SK-N-SH (cell line): Measurements from ENCODE around the gene FGD3. TPM values are rescaled to one million over a fixed set of nuclear protein-coding genes. Genes with fewer than 3 reads are reported as not detected.

Source experiments
- CTCF ChIA-PET: fragments of 300-600, 350-600 bp; formaldehyde crosslinking; extraction: SDS; loops from one replicate; lab custom pipeline; 2021; lab: Yijun Ruan, JAX
- POLR2A ChIA-PET: fragments of 350-600 bp; sonication (Branson Sonifier 250); formaldehyde crosslinking; extraction: SDS; loops from one replicate; lab custom pipeline; 2020; ENCODE audit warnings: antibody characterized with exemption, inconsistent platforms; lab: Yijun Ruan, JAX
- DNase-seq: peaks from one replicate; pipeline ENCODE4 v3.0.0; 2012
- H2AFZ ChIP-seq: fragments of 200-600 bp; sonication (generic); 2 replicates; pipeline ENCODE4 v1.8.1; 2016; ENCODE audit warnings: antibody characterized with exemption, mild to moderate bottlenecking, low read depth
- H3F3A ChIP-seq: fragments of 200-600 bp; sonication (generic); replicated peaks from 2 replicates; pipeline ENCODE3; 2016; ENCODE audit warnings: antibody characterized with exemption, mild to moderate bottlenecking; ENCODE audit not compliant: insufficient read depth
- H3K27ac ChIP-seq, 2 experiments: fragments of 200-500 bp in 1 of 2; fragments of 200-600 bp in 1 of 2; sonication (Bioruptor generic) in 1 of 2; sonication (generic), shearing (Covaris generic) in 1 of 2; 2 replicates each; pipeline versions ENCODE4 v1.5.1 to v1.6.1; 2014 to 2016; ENCODE audit warnings: low read depth in 2 of 2, inconsistent platforms in 1 of 2, low read length in 1 of 2, mild to moderate bottlenecking in 1 of 2, mixed read lengths in 1 of 2
- H3K27me3 ChIP-seq: fragments of 200-600 bp; sonication (generic), shearing (Covaris generic); 2 replicates; pipeline ENCODE4 v1.6.1; 2016; ENCODE audit warnings: mixed run types; ENCODE audit not compliant: insufficient read depth
- H3K36me3 ChIP-seq, 2 experiments: fragments of 200-500 bp in 1 of 2; fragments of 200-600 bp in 1 of 2; sonication (Bioruptor generic) in 1 of 2; sonication (generic) in 1 of 2; replicated peaks in 1 of 2; 2 replicates each; pipeline versions ENCODE3 to v1.5.1; 2014 to 2016; ENCODE audit warnings: low read length in 1 of 2, mild to moderate bottlenecking in 1 of 2; ENCODE audit not compliant: insufficient read depth in 2 of 2, control insufficient read depth in 1 of 2
- H3K4me1 ChIP-seq, 2 experiments: fragments of 200-500 bp in 1 of 2; fragments of 200-600 bp in 1 of 2; sonication (Bioruptor generic) in 1 of 2; sonication (generic), shearing (Covaris generic) in 1 of 2; 2 replicates each; pipeline versions ENCODE4 v1.5.1 to v1.6.1; 2014 to 2016; ENCODE audit warnings: low read depth in 1 of 2, low read length in 1 of 2, mixed run types in 1 of 2; ENCODE audit not compliant: insufficient read depth in 2 of 2, control insufficient read depth in 1 of 2
- H3K4me2 ChIP-seq: fragments of 200-600 bp; sonication (generic), shearing (Covaris generic); 2 replicates; pipeline ENCODE4 v1.6.1; 2017; ENCODE audit warnings: mixed run types
- H3K4me3 ChIP-seq, 2 experiments: fragments of 200-500 bp in 1 of 2; fragments of 200-600 bp in 1 of 2; sonication (Bioruptor generic) in 1 of 2; sonication (generic), shearing (Covaris generic) in 1 of 2; 2 replicates each; pipeline versions ENCODE4 v1.5.1 to v1.8.1; 2014 to 2016; ENCODE audit warnings: low read depth in 2 of 2, inconsistent platforms in 1 of 2, low read length in 1 of 2, mild to moderate bottlenecking in 1 of 2, mixed read lengths in 1 of 2, moderate library complexity in 1 of 2
- H3K79me2 ChIP-seq: fragments of 200-600 bp; sonication (generic); 2 replicates; pipeline ENCODE4 v1.8.1; 2017; ENCODE audit warnings: mild to moderate bottlenecking; ENCODE audit not compliant: insufficient read depth
- H3K9ac ChIP-seq: fragments of 200-600 bp; sonication (generic); 2 replicates; pipeline ENCODE4 v1.6.1; 2017; ENCODE audit warnings: mixed run types
- H3K9me2 ChIP-seq: fragments of 200-600 bp; sonication (generic); 2 replicates; pipeline ENCODE4 v1.6.1; 2017; ENCODE audit warnings: mixed run types
- H3K9me3 ChIP-seq: fragments of 200-600 bp; sonication (generic); 2 replicates; pipeline ENCODE4 v1.6.1; 2017; ENCODE audit warnings: mixed run types, mild to moderate bottlenecking, moderate library complexity
- H4K20me1 ChIP-seq: fragments of 200-600 bp; sonication (generic); 2 replicates; pipeline ENCODE4 v1.6.1; 2017; ENCODE audit warnings: mild to moderate bottlenecking, mixed run types; ENCODE audit not compliant: insufficient read depth
- CHD2 ChIP-seq: fragments of 150-350 bp; IDR thresholded peaks from 2 replicates; pipeline ENCODE4 v1.6.1; 2018; ENCODE audit warnings: low read length; ENCODE audit not compliant: partially characterized antibody
- ELF1 ChIP-seq: IDR thresholded peaks from 2 replicates; pipeline ENCODE4 v1.4.0; 2012
- FOXJ3 ChIP-seq: sonication (generic); formaldehyde crosslinking; IDR thresholded peaks from 2 replicates; pipeline ENCODE4 v1.5.1; 2020; ENCODE audit warnings: mild to moderate bottlenecking, missing genetic modification reagents
- FOXM1 ChIP-seq: IDR thresholded peaks from 2 replicates; pipeline ENCODE4 v1.4.0; 2012; ENCODE audit warnings: low read depth, mild to moderate bottlenecking
- JUND ChIP-seq: IDR thresholded peaks from 2 replicates; pipeline ENCODE4 v1.4.0; 2012
- MXI1 ChIP-seq: IDR thresholded peaks from 2 replicates; pipeline ENCODE4 v1.6.1; 2012; ENCODE audit warnings: mild to moderate bottlenecking, low read depth, low read length, improper control_type of control experiment
- NFIC ChIP-seq: IDR thresholded peaks from 2 replicates; pipeline ENCODE4 v1.4.0; 2012; ENCODE audit warnings: borderline replicate concordance
- RAD21 ChIP-seq: IDR thresholded peaks from 2 replicates; pipeline ENCODE4 v1.6.1; 2012; ENCODE audit warnings: mild to moderate bottlenecking, low read length
- RFX5 ChIP-seq: IDR thresholded peaks from 2 replicates; pipeline ENCODE4 v1.6.1; 2012; ENCODE audit warnings: mild to moderate bottlenecking, improper control_type of control experiment, low read length
- SIN3A ChIP-seq: IDR thresholded peaks from 2 replicates; pipeline ENCODE4 v1.6.1; 2012; ENCODE audit warnings: low read depth, mild to moderate bottlenecking, low read length, moderate library complexity, borderline replicate concordance
- SMC3 ChIP-seq: IDR thresholded peaks from 2 replicates; pipeline ENCODE4 v1.6.1; 2012; ENCODE audit warnings: low read depth, low read length, improper control_type of control experiment
- TAF1 ChIP-seq: IDR thresholded peaks from 2 replicates; pipeline ENCODE4 v1.6.1; 2012; ENCODE audit warnings: low read depth, mild to moderate bottlenecking, low read length, moderate library complexity, borderline replicate concordance
- TCF12 ChIP-seq: IDR thresholded peaks from 2 replicates; pipeline ENCODE4 v1.4.0; 2012
- TEAD4 ChIP-seq: IDR thresholded peaks from 2 replicates; pipeline ENCODE4 v1.4.0; 2012; ENCODE audit warnings: mild to moderate bottlenecking, borderline replicate concordance; ENCODE audit not compliant: insufficient read depth
- YY1 ChIP-seq: IDR thresholded peaks from 2 replicates; pipeline ENCODE4 v1.4.0; 2012; ENCODE audit warnings: low read depth, mild to moderate bottlenecking
- WGBS: methylation state at CpG from one replicate; pipeline ENCODE4 v1.1.6; 2017; ENCODE audit warnings: low lambda C conversion rate; 5-methylcytosine and 5-hydroxymethylcytosine counted together
- polyA plus RNA-seq, 3 experiments: library from polyadenylated mRNA; depleted of rRNA; stranded (reverse); fragments of >200 nt; gene quantifications; 2 replicates each; pipeline ENCODE4 v1.2.3, GENCODE V29; 2012
- TF ChIP-seq, protein P1 (sequence below): fragments of 200-600 bp; sonication (generic); IDR thresholded peaks from 2 replicates; pipeline ENCODE4 v1.6.1; 2017; ENCODE audit warnings: antibody characterized with exemption, mild to moderate bottlenecking, moderate library complexity
- TF ChIP-seq, protein P2 (sequence below): IDR thresholded peaks from 2 replicates; pipeline ENCODE4; 2012
- TF ChIP-seq, protein P3 (sequence below): IDR thresholded peaks from 2 replicates; pipeline ENCODE4 v1.4.0; 2012; ENCODE audit warnings: low read depth
- TF ChIP-seq, protein P4 (sequence below): IDR thresholded peaks from 2 replicates; pipeline ENCODE4 v1.4.0; 2012; ENCODE audit warnings: low read depth, borderline replicate concordance

Gene FGD3
- polyA plus RNA-seq, 1 of the 3 experiments (the other 2 are of a cell fraction), result not detected

DNA sequence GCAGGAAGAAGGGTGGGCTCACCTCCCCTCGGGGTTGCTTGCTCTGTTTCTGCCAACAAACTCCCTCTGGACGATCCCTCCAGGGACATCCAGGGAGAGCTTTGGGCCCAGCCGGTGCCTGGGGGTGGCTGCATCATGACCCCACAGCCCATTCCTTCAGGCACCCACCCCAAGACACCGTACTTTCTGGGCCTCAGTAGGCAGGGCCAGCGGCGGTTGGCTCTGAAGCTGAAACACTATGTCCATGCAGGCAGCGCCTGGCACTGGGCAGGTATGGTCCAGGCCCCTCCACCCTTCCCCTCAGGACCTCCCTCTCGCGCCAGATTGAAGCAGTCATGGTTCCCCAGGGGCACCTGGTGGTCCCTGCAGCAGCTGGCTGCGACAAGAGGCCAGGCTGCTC, 92.7 kb downstream of the FGD3 start:
- 56% methylated on average over 6 of the region's 10 CpGs for WGBS
- Histone ChIP-seq H4K20me1 (no peaks in the 10 kb centered on the region), H3F3A (no peaks in the 10 kb centered on the region), H3K4me2 (no peak overlapping the region), H3K9ac (no peak overlapping the region), H3K4me1 (peaks cover 0 to 2% of the 10 kb centered on the region in 2 experiments; a peak in 1 of 4 replicates), H3K27me3 (no peaks in the 10 kb centered on the region), H3K9me3 (no peaks in the 10 kb centered on the region), H3K79me2 (no peaks in the 10 kb centered on the region), H3K36me3 (no peaks in the 10 kb centered on the region), H3K9me2 (no peaks in the 10 kb centered on the region), H2AFZ (no peak overlapping the region), H3K27ac (no peak overlapping the region), H3K4me3 (no peak overlapping the region)
- ChIA-PET POLR2A (no interaction called here), CTCF (no interaction called here)
- DNase-seq, result no peak
- TF ChIP-seq MXI1 (no peak), CHD2 (no peak), TCF12 (no peak), JUND (no peak), RAD21 (no peak), YY1 (no peak), SMC3 (no peak), RFX5 (no peak), SIN3A (no peak), FOXJ3 (no peak), TEAD4 (no peak), TAF1 (no peak), FOXM1 (no peak), ELF1 (no peak), NFIC (no peak)
- TF ChIP-seq, protein P1, sequence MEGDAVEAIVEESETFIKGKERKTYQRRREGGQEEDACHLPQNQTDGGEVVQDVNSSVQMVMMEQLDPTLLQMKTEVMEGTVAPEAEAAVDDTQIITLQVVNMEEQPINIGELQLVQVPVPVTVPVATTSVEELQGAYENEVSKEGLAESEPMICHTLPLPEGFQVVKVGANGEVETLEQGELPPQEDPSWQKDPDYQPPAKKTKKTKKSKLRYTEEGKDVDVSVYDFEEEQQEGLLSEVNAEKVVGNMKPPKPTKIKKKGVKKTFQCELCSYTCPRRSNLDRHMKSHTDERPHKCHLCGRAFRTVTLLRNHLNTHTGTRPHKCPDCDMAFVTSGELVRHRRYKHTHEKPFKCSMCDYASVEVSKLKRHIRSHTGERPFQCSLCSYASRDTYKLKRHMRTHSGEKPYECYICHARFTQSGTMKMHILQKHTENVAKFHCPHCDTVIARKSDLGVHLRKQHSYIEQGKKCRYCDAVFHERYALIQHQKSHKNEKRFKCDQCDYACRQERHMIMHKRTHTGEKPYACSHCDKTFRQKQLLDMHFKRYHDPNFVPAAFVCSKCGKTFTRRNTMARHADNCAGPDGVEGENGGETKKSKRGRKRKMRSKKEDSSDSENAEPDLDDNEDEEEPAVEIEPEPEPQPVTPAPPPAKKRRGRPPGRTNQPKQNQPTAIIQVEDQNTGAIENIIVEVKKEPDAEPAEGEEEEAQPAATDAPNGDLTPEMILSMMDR, result no peak
- TF ChIP-seq, protein P2, sequence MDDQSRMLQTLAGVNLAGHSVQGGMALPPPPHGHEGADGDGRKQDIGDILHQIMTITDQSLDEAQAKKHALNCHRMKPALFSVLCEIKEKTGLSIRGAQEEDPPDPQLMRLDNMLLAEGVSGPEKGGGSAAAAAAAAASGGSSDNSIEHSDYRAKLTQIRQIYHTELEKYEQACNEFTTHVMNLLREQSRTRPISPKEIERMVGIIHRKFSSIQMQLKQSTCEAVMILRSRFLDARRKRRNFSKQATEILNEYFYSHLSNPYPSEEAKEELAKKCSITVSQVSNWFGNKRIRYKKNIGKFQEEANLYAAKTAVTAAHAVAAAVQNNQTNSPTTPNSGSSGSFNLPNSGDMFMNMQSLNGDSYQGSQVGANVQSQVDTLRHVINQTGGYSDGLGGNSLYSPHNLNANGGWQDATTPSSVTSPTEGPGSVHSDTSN, result no peak
- TF ChIP-seq, protein P3, sequence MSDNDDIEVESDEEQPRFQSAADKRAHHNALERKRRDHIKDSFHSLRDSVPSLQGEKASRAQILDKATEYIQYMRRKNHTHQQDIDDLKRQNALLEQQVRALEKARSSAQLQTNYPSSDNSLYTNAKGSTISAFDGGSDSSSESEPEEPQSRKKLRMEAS, result no peak
- TF ChIP-seq, protein P4, sequence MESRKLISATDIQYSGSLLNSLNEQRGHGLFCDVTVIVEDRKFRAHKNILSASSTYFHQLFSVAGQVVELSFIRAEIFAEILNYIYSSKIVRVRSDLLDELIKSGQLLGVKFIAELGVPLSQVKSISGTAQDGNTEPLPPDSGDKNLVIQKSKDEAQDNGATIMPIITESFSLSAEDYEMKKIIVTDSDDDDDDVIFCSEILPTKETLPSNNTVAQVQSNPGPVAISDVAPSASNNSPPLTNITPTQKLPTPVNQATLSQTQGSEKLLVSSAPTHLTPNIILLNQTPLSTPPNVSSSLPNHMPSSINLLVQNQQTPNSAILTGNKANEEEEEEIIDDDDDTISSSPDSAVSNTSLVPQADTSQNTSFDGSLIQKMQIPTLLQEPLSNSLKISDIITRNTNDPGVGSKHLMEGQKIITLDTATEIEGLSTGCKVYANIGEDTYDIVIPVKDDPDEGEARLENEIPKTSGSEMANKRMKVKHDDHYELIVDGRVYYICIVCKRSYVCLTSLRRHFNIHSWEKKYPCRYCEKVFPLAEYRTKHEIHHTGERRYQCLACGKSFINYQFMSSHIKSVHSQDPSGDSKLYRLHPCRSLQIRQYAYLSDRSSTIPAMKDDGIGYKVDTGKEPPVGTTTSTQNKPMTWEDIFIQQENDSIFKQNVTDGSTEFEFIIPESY, result no peak
